K562 (cell line): ENCODE data around the gene FRMD5. TPM values are rescaled to one million over a fixed set of nuclear protein-coding genes. Genes with fewer than 3 reads are reported as not detected.

Experiments
- ATAC-seq: fragments of 200-7000 bp; cut with Tn5 transposase; 3 replicates; pipeline ENCODE4 v1.9.1; 2020; ENCODE audit warnings: moderate library complexity
- BruUV-seq: library from RNA; stranded (reverse); fragments of 400-500 nt; replicated peaks from 2 replicates; lab custom pipeline; 2021; lab: Mats Ljungman, UMichigan
- CTCF ChIA-PET: fragments of 300-600 bp; formaldehyde crosslinking; extraction: SDS; loops from one replicate; lab custom pipeline; 2021; ENCODE audit warnings: low intra/inter-chr PET ratio; lab: Yijun Ruan, JAX
- POLR2A ChIA-PET: fragments of 300-600, 350-650 bp; sonication (Branson Sonifier 250); formaldehyde crosslinking; extraction: SDS; loops from one replicate; lab custom pipeline; 2021; ENCODE audit warnings: antibody characterized with exemption, inconsistent platforms; lab: Yijun Ruan, JAX
- DNase-seq, 4 experiments: peaks; one replicate each; pipeline versions ENCODE4 v3.0.0 to v3.0.0-alpha.2; 2011 to 2018; ENCODE audit warnings: low spot score in 3 of 4, mixed read lengths in 3 of 4; ENCODE audit errors: extremely low read depth in 1 of 4
- FAIRE-seq: peaks from 2 replicates; lab custom pipeline; 2011; peaks lifted over from hg19 to GRCh38; lab: Jason Lieb, UNC
- H2AFZ ChIP-seq: 2 replicates; pipeline ENCODE4 v1.6.0; 2011; ENCODE audit warnings: low read depth, low read length, control low read depth, inconsistent platforms
- H3K27ac ChIP-seq: fragments of 200-600 bp; 3 replicates; pipeline ENCODE4 v1.8.0; 2011; ENCODE audit warnings: low read depth, mild to moderate bottlenecking, control low read depth, inconsistent platforms, low read length, moderate library complexity, mixed read lengths; ENCODE audit errors: extremely low read depth
- H3K27me3 ChIP-seq, 2 experiments: fragments of 300-600 bp in 1 of 2; 2 replicates in 1 of 2; 3 replicates in 1 of 2; pipeline versions ENCODE4 v1.6.0 to v1.8.0; 2011; ENCODE audit warnings: inconsistent platforms in 2 of 2, low read length in 2 of 2, mild to moderate bottlenecking in 1 of 2, mixed read lengths in 1 of 2, moderate library complexity in 1 of 2; ENCODE audit not compliant: control insufficient read depth in 2 of 2, insufficient read depth in 2 of 2
- H3K36me3 ChIP-seq: fragments of 300-600 bp; 3 replicates; pipeline ENCODE4 v1.8.0; 2011; ENCODE audit warnings: mild to moderate bottlenecking, low read length, inconsistent platforms; ENCODE audit not compliant: control insufficient read depth, insufficient read depth
- H3K4me1 ChIP-seq, 2 experiments: fragments of 200-600 bp in 1 of 2; replicated peaks in 1 of 2; 2 replicates in 1 of 2; 3 replicates in 1 of 2; pipeline versions ENCODE4 v1.5.1 to v1.8.0; 2011; ENCODE audit warnings: inconsistent platforms in 2 of 2, low read length in 2 of 2, mild to moderate bottlenecking in 1 of 2, mixed read lengths in 1 of 2, moderate library complexity in 1 of 2; ENCODE audit not compliant: control insufficient read depth in 2 of 2, insufficient read depth in 2 of 2
- H3K4me2 ChIP-seq: 2 replicates; pipeline ENCODE4 v1.6.1; 2011; ENCODE audit warnings: low read length, control low read depth, inconsistent platforms, mixed read lengths; ENCODE audit not compliant: insufficient read depth
- H3K4me3 ChIP-seq: fragments of 200-600 bp; sonication (generic), shearing (Covaris generic); 2 replicates; pipeline ENCODE4 v1.5.1; 2016; ENCODE audit warnings: control low read depth, inconsistent platforms
- H3K79me2 ChIP-seq: fragments of 200-600 bp; 3 replicates; pipeline ENCODE4 v1.8.0; 2011; ENCODE audit warnings: low read length, inconsistent platforms; ENCODE audit not compliant: control insufficient read depth, insufficient read depth
- H3K9ac ChIP-seq, 2 experiments: 2 replicates each; pipeline versions ENCODE4 v1.6.0 to v1.6.1; 2011; ENCODE audit warnings: low read depth in 2 of 2, low read length in 2 of 2, control low read depth in 1 of 2, inconsistent platforms in 1 of 2, mild to moderate bottlenecking in 1 of 2, mixed read lengths in 1 of 2; ENCODE audit not compliant: insufficient read depth in 1 of 2
- H3K9me1 ChIP-seq: one replicate; pipeline ENCODE4 v1.6.0; 2011; ENCODE audit warnings: inconsistent platforms, mild to moderate bottlenecking, low read length, moderate library complexity; ENCODE audit not compliant: control insufficient read depth, insufficient read depth
- H3K9me3 ChIP-seq: replicated peaks from 2 replicates; pipeline ENCODE4 v1.5.1; 2011; ENCODE audit warnings: low read depth, low read length, inconsistent platforms; ENCODE audit not compliant: control insufficient read depth, insufficient read depth
- H4K20me1 ChIP-seq: replicated peaks from 2 replicates; pipeline ENCODE4 v1.6.1; 2011; ENCODE audit warnings: low read length, inconsistent platforms, mixed read lengths; ENCODE audit not compliant: control insufficient read depth, insufficient read depth
- HNRNPLL ChIP-seq: fragments of 200-400 bp; formaldehyde crosslinking; IDR thresholded peaks from 2 replicates; pipeline ENCODE4 v1.6.1; 2017; ENCODE audit warnings: low read length, low read depth, mild to moderate bottlenecking; ENCODE audit not compliant: poor library complexity, severe bottlenecking
- MTA1 ChIP-seq: fragments of 450-650 bp; IDR thresholded peaks from 2 replicates; pipeline ENCODE4 v1.6.1; 2017; ENCODE audit warnings: borderline replicate concordance
- SRF ChIP-seq, 2 experiments: fragments of 250-450, 450-650 bp in 1 of 2; sonication (Bioruptor Pico) in 1 of 2; sonication (generic) in 1 of 2; formaldehyde crosslinking; IDR thresholded peaks; 2 replicates each; pipeline versions ENCODE4 v1.5.0 to v1.5.1; 2020 to 2022; ENCODE audit warnings: mild to moderate bottlenecking in 1 of 2, missing genetic modification reagents in 1 of 2
- SRSF3 ChIP-seq: fragments of 200-400 bp; formaldehyde crosslinking; IDR thresholded peaks from 2 replicates; pipeline ENCODE4 v1.6.1; 2016; ENCODE audit warnings: mild to moderate bottlenecking, low read length, moderate library complexity; ENCODE audit not compliant: insufficient read depth
- TAF9B ChIP-seq: fragments of 450-650 bp; IDR thresholded peaks from 2 replicates; pipeline ENCODE4 v1.6.1; 2018; ENCODE audit warnings: mild to moderate bottlenecking; ENCODE audit not compliant: partially characterized antibody
- TEAD1 ChIP-seq, 2 experiments: fragments of 450-650 bp in 1 of 2; sonication (generic) in 1 of 2; formaldehyde crosslinking; IDR thresholded peaks; 2 replicates each; pipeline versions ENCODE4 v1.4.0 to v1.8.0; 2020 to 2022; ENCODE audit warnings: mild to moderate bottlenecking in 2 of 2, missing genetic modification reagents in 1 of 2
- U2AF1 ChIP-seq: fragments of 200-400 bp; formaldehyde crosslinking; optimal IDR thresholded peaks from 2 replicates; pipeline ENCODE3; 2017; ENCODE audit warnings: mild to moderate bottlenecking, low read depth, low read length, moderate library complexity
- ZNF12 ChIP-seq: sonication (generic); formaldehyde crosslinking; IDR thresholded peaks from 2 replicates; pipeline ENCODE4 v1.4.0; 2020; ENCODE audit warnings: mild to moderate bottlenecking, missing genetic modification reagents
- ZNF197 ChIP-seq: fragments of 200-800 bp; sonication (Bioruptor generic); IDR thresholded peaks from 2 replicates; pipeline ENCODE4 v1.6.1; 2016; ENCODE audit warnings: low read depth, missing genetic modification characterization, missing compliant biosample characterization
- ZNF785 ChIP-seq: fragments of 250-450 bp; sonication (Bioruptor Pico); IDR thresholded peaks from 2 replicates; pipeline ENCODE4 v1.4.0; 2020; ENCODE audit warnings: mild to moderate bottlenecking
- WGBS: fragments of 100-300 bp; shearing (Covaris generic); methylation state at CpG from one replicate; pipeline ENCODE4 v1.1.6; 2016; ENCODE audit warnings: low coverage, mixed read lengths; ENCODE audit not compliant: insufficient coverage; ENCODE audit errors: missing lambda C conversion rate; 5-methylcytosine and 5-hydroxymethylcytosine counted together
- in situ Hi-C: fragments of 300-500 bp; cut with MboI; formaldehyde crosslinking; loops from 4 replicates; pipeline ENCODE4 v1.15.0; 2018; ENCODE audit warnings: inconsistent platforms, mixed read lengths
- intact Hi-C: fragments of 100-400 bp; cut with micrococcal nuclease; formaldehyde crosslinking; loops from 2 replicates; pipeline ENCODE4 v1.14.2; 2022
- polyA plus RNA-seq, 8 experiments: library from polyadenylated mRNA; depleted of rRNA in 4 of 8; stranded (reverse) in 5 of 8; unstranded in 3 of 8; fragments of >200 nt; fragmentation: Nextera tagmentation in 2 of 8; fragmentation: Illumina TruSeq in 1 of 8; extraction: Ambion mirVana in 2 of 8; extraction: Trizol in 1 of 8; gene quantifications; 2 replicates each; pipeline versions ENCODE4 v1.2.1 to v1.2.3, GENCODE V29; 2011 to 2014; ENCODE audit warnings: inconsistent platforms in 1 of 8, missing spikeins in 1 of 8
- total RNA-seq, 7 experiments: library from RNA; depleted of rRNA in 6 of 7; stranded (reverse); fragments of >200 nt in 6 of 7; fragmentation: Illumina TruSeq in 2 of 7; extraction: Trizol in 2 of 7; gene quantifications; 2 replicates each; pipeline versions ENCODE4 v1.2.1 to v1.2.3, GENCODE V29; 2011 to 2021; ENCODE audit warnings: low replicate concordance in 1 of 7
- TF ChIP-seq, protein P1 (sequence below): sonication (generic); formaldehyde crosslinking; IDR thresholded peaks from 2 replicates; pipeline ENCODE4 v1.8.0; 2022; ENCODE audit warnings: missing genetic modification reagents, mild to moderate bottlenecking, borderline replicate concordance
- TF ChIP-seq, protein P2 (sequence below): fragments of 450-650 bp; formaldehyde crosslinking; IDR thresholded peaks from 2 replicates; pipeline ENCODE4 v1.4.0; 2020; ENCODE audit warnings: mild to moderate bottlenecking, moderate library complexity
- TF ChIP-seq, protein P3 (sequence below): sonication (generic); formaldehyde crosslinking; IDR thresholded peaks from 2 replicates; pipeline ENCODE4 v1.8.0; 2023; ENCODE audit warnings: mild to moderate bottlenecking, missing genetic modification reagents
- TF ChIP-seq, protein P4 (sequence below): IDR thresholded peaks from 2 replicates; pipeline ENCODE4 v1.6.1; 2016; ENCODE audit warnings: missing genetic modification characterization, missing compliant biosample characterization

The FRMD5 gene
- total and polyA plus RNA-seq, 9 of the 15 experiments (the other 6 are each of a cell fraction or from before 2014, with no cell fraction given) = 0.13 to 0.38 TPM; not detected in 7

DNA sequence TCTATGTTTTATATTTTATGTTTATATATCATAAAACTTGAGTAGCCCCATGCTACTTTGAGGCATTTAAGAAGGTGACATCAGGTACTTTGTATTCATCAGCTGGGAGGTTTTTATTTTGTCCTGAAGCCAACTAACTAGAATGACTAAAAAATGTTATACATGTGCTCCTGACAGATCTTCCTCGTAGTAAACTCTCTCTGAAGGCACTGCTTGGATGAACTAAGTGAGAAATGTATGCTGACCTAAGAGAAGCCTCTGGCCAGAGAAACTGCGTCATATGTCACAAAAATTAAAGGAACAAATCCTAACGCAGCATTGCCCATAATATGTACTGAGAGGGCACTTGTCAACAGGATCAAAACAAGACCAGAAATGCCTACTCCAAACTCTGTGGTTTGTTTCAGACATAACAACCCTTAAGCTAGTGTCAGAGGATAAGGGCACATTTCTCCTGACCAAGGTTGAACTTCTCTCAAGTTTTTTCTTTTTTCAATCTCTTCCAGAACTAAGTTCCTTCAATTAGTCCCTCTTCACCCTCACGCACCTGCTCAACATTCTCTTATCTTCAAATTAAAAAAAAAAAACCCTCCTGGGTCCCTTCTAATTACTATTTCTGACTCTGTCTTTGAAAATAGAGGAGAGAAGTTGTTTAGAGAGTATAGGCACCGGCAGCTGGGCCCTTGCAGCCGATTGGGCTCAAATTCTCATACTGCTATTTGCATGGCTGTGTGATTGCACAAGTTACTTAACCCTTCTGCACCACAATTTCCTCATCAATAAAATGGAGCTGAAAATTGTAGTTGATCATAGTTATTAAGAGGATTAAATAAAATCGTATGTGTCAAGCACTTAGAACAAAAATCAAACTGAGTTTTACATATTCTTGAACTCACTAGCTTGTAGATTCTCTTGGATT is 159.0 kb downstream of the FRMD5 start:
- FAIRE-seq = no peak
- H3K4me2 ChIP-seq = no peak overlapping the region
- TF ChIP-seq, protein P1, sequence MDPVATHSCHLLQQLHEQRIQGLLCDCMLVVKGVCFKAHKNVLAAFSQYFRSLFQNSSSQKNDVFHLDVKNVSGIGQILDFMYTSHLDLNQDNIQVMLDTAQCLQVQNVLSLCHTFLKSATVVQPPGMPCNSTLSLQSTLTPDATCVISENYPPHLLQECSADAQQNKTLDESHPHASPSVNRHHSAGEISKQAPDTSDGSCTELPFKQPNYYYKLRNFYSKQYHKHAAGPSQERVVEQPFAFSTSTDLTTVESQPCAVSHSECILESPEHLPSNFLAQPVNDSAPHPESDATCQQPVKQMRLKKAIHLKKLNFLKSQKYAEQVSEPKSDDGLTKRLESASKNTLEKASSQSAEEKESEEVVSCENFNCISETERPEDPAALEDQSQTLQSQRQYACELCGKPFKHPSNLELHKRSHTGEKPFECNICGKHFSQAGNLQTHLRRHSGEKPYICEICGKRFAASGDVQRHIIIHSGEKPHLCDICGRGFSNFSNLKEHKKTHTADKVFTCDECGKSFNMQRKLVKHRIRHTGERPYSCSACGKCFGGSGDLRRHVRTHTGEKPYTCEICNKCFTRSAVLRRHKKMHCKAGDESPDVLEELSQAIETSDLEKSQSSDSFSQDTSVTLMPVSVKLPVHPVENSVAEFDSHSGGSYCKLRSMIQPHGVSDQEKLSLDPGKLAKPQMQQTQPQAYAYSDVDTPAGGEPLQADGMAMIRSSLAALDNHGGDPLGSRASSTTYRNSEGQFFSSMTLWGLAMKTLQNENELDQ (CRISPR knock-in tag) = no peak
- TF ChIP-seq SRF (CRISPR knock-in tag; IDR thresholded peaks at IDR 0.05) (no peak), HNRNPLL (no peak), TAF9B (no peak), U2AF1 (no peak), ZNF197 (no peak), MTA1 (no peak), TEAD1 (CRISPR knock-in tag; IDR thresholded peaks at IDR 0.05) (no peak), ZNF12 (CRISPR knock-in tag) (no peak), SRSF3 (no peak), ZNF785 (CRISPR knock-in tag) (no peak)
- TF ChIP-seq, protein P2, sequence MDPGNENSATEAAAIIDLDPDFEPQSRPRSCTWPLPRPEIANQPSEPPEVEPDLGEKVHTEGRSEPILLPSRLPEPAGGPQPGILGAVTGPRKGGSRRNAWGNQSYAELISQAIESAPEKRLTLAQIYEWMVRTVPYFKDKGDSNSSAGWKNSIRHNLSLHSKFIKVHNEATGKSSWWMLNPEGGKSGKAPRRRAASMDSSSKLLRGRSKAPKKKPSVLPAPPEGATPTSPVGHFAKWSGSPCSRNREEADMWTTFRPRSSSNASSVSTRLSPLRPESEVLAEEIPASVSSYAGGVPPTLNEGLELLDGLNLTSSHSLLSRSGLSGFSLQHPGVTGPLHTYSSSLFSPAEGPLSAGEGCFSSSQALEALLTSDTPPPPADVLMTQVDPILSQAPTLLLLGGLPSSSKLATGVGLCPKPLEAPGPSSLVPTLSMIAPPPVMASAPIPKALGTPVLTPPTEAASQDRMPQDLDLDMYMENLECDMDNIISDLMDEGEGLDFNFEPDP (CRISPR knock-in tag) = no peak
- TF ChIP-seq, protein P3, sequence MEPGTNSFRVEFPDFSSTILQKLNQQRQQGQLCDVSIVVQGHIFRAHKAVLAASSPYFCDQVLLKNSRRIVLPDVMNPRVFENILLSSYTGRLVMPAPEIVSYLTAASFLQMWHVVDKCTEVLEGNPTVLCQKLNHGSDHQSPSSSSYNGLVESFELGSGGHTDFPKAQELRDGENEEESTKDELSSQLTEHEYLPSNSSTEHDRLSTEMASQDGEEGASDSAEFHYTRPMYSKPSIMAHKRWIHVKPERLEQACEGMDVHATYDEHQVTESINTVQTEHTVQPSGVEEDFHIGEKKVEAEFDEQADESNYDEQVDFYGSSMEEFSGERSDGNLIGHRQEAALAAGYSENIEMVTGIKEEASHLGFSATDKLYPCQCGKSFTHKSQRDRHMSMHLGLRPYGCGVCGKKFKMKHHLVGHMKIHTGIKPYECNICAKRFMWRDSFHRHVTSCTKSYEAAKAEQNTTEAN = no peak
- TF ChIP-seq, protein P4, sequence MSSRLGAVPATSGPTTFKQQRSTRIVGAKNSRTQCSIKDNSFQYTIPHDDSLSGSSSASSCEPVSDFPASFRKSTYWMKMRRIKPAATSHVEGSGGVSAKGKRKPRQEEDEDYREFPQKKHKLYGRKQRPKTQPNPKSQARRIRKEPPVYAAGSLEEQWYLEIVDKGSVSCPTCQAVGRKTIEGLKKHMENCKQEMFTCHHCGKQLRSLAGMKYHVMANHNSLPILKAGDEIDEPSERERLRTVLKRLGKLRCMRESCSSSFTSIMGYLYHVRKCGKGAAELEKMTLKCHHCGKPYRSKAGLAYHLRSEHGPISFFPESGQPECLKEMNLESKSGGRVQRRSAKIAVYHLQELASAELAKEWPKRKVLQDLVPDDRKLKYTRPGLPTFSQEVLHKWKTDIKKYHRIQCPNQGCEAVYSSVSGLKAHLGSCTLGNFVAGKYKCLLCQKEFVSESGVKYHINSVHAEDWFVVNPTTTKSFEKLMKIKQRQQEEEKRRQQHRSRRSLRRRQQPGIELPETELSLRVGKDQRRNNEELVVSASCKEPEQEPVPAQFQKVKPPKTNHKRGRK (tag) = no peak

More for the DNA sequence above, 159.0 kb downstream of the FRMD5 start:
- H2AFZ ChIP-seq = no peak overlapping the region
- DNase-seq (no peak), ATAC-seq (no peak)
- in situ Hi-C loops = no loop called here
- POLR2A ChIA-PET = no interaction called here
- H3K79me2 ChIP-seq = no peaks in the 10 kb centered on the region
- no peaks in the 10 kb centered on the region for H3K36me3 ChIP-seq
- no TSS peak for BruUV-seq
- no peaks in the 10 kb centered on the region for H4K20me1 ChIP-seq
- CTCF ChIA-PET = no interaction called here
- no peak overlapping the region for H3K4me3 ChIP-seq
- no peaks in the 10 kb centered on the region for H3K9me1 ChIP-seq
- H3K4me1 ChIP-seq = no peaks in the 10 kb centered on the region
- no peaks in the 10 kb centered on the region for H3K9me3 ChIP-seq
- intact Hi-C loops = no loop called here
- no peak overlapping the region for H3K9ac ChIP-seq
- H3K27me3 ChIP-seq = no peaks in the 10 kb centered on the region; a peak in 1 of 5 replicates
- no peak overlapping the region for H3K27ac ChIP-seq
- WGBS = 0% methylated on average over 7 of the region's 7 CpGs
